ENCODE measurements around the gene THSD4.

THSD4 gene

GRCh38 chr15:71678191-71678590 lies 562.9 kb downstream of the THSD4 start:
- Histone ChIP-seq H3K9me3 (replicated peaks; ENCODE audit: low read length) (no peaks in the 10 kb centered on the region), H3K4me2 (ENCODE audit: low read length) (no peak overlapping the region), H3K4me1 (ENCODE audit: control insufficient read depth, insufficient read depth, low read length) (peaks cover 33% of the 10 kb centered on the region), H3K36me3 (ENCODE audit: insufficient read depth, low read length) (no peaks in the 10 kb centered on the region), H3K27me3 (ENCODE audit: control insufficient read depth, insufficient read depth, low read length) (no peaks in the 10 kb centered on the region), H3K9ac (ENCODE audit: low read depth, low read length) (no peak overlapping the region), H3K4me3 (ENCODE audit: low read length) (no peak overlapping the region)

GRCh38 chr15:71678605-71679004 lies 563.3 kb downstream of the THSD4 start:
- H3K9me3 ChIP-seq (replicated peaks; ENCODE audit: low read length): no peaks in the 10 kb centered on the region
- H3K4me2 ChIP-seq (ENCODE audit: low read length): no peak overlapping the region
- H3K36me3 ChIP-seq (ENCODE audit: insufficient read depth, low read length): no peaks in the 10 kb centered on the region
- H3K4me1 ChIP-seq (ENCODE audit: control insufficient read depth, insufficient read depth, low read length): peaks cover 37% of the 10 kb centered on the region
- H3K4me3 ChIP-seq (ENCODE audit: low read length): no peak overlapping the region
- H3K9ac ChIP-seq (ENCODE audit: low read depth, low read length): no peak overlapping the region
- no peaks in the 10 kb centered on the region for H3K27me3 ChIP-seq (ENCODE audit: control insufficient read depth, insufficient read depth, low read length)

- H3K9me3 ChIP-seq (replicated peaks; ENCODE audit: low read length): no peaks in the 10 kb centered on the region
- H3K4me2 ChIP-seq (ENCODE audit: low read length): no peak overlapping the region
- H3K27me3 ChIP-seq (ENCODE audit: control insufficient read depth, insufficient read depth, low read length): no peaks in the 10 kb centered on the region
- H3K4me3 ChIP-seq (ENCODE audit: low read length): no peak overlapping the region
- H3K36me3 ChIP-seq (ENCODE audit: insufficient read depth, low read length): no peaks in the 10 kb centered on the region
- no peak overlapping the region for H3K9ac ChIP-seq (ENCODE audit: low read depth, low read length)
- H3K4me1 ChIP-seq (ENCODE audit: control insufficient read depth, insufficient read depth, low read length): peaks cover 44% of the 10 kb centered on the region
Observed at GRCh38 chr15:71679223-71679792, 564.0 kb downstream of the THSD4 start.

GRCh38 chr15:71679793-71680353 lies 564.6 kb downstream of the THSD4 start:
- Histone ChIP-seq H3K9ac (ENCODE audit: low read depth, low read length) (no peak overlapping the region), H3K4me1 (ENCODE audit: control insufficient read depth, insufficient read depth, low read length) (peaks cover 47% of the 10 kb centered on the region), H3K4me2 (ENCODE audit: low read length) (peak overlapping the region; percentile 23), H3K9me3 (replicated peaks; ENCODE audit: low read length) (no peaks in the 10 kb centered on the region), H3K4me3 (ENCODE audit: low read length) (no peak overlapping the region), H3K27me3 (ENCODE audit: control insufficient read depth, insufficient read depth, low read length) (no peaks in the 10 kb centered on the region), H3K36me3 (ENCODE audit: insufficient read depth, low read length) (no peaks in the 10 kb centered on the region)

GRCh38 chr15:71682001-71682400 lies 566.7 kb downstream of the THSD4 start:
- Histone ChIP-seq H3K27me3 (ENCODE audit: control insufficient read depth, insufficient read depth, low read length) (no peaks in the 10 kb centered on the region), H3K9me3 (replicated peaks; ENCODE audit: low read length) (no peaks in the 10 kb centered on the region), H3K4me2 (ENCODE audit: low read length) (no peak overlapping the region), H3K4me3 (ENCODE audit: low read length) (no peak overlapping the region), H3K9ac (ENCODE audit: low read depth, low read length) (no peak overlapping the region), H3K4me1 (ENCODE audit: control insufficient read depth, insufficient read depth, low read length) (peaks cover 50% of the 10 kb centered on the region), H3K36me3 (ENCODE audit: insufficient read depth, low read length) (no peaks in the 10 kb centered on the region)

- peaks cover 42% of the 10 kb centered on the region for H3K4me1 ChIP-seq (ENCODE audit: control insufficient read depth, insufficient read depth, low read length)
- no peaks in the 10 kb centered on the region for H3K27me3 ChIP-seq (ENCODE audit: control insufficient read depth, insufficient read depth, low read length)
- no peak overlapping the region for H3K4me3 ChIP-seq (ENCODE audit: low read length)
- no peaks in the 10 kb centered on the region for H3K36me3 ChIP-seq (ENCODE audit: insufficient read depth, low read length)
- no peak overlapping the region for H3K9ac ChIP-seq (ENCODE audit: low read depth, low read length)
- no peaks in the 10 kb centered on the region for H3K9me3 ChIP-seq (replicated peaks; ENCODE audit: low read length)
- H3K4me2 ChIP-seq (ENCODE audit: low read length): peak overlapping the region; percentile 33
Observed at GRCh38 chr15:71683411-71684274, 568.4 kb downstream of the THSD4 start.

GRCh38 chr15:71685420-71685993 lies 570.2 kb downstream of the THSD4 start:
- Histone ChIP-seq H3K4me2 (ENCODE audit: low read length) (no peak overlapping the region), H3K27me3 (ENCODE audit: control insufficient read depth, insufficient read depth, low read length) (no peaks in the 10 kb centered on the region), H3K9ac (ENCODE audit: low read depth, low read length) (no peak overlapping the region), H3K36me3 (ENCODE audit: insufficient read depth, low read length) (no peaks in the 10 kb centered on the region), H3K9me3 (replicated peaks; ENCODE audit: low read length) (no peaks in the 10 kb centered on the region), H3K4me1 (ENCODE audit: control insufficient read depth, insufficient read depth, low read length) (peaks cover 30% of the 10 kb centered on the region), H3K4me3 (ENCODE audit: low read length) (no peak overlapping the region)

- no peak overlapping the region for H3K9ac ChIP-seq (ENCODE audit: low read depth, low read length)
- no peaks in the 10 kb centered on the region for H3K9me3 ChIP-seq (replicated peaks; ENCODE audit: low read length)
- no peak overlapping the region for H3K4me3 ChIP-seq (ENCODE audit: low read length)
Observed at GRCh38 chr15:71686221-71687050, 571.2 kb downstream of the THSD4 start.

GRCh38 chr15:71687902-71688508 lies 572.7 kb downstream of the THSD4 start:
- Histone ChIP-seq H3K4me1 (ENCODE audit: control insufficient read depth, insufficient read depth, low read length) (peaks cover 44% of the 10 kb centered on the region), H3K36me3 (ENCODE audit: insufficient read depth, low read length) (no peaks in the 10 kb centered on the region), H3K9ac (ENCODE audit: low read depth, low read length) (no peak overlapping the region), H3K9me3 (replicated peaks; ENCODE audit: low read length) (no peaks in the 10 kb centered on the region), H3K4me2 (ENCODE audit: low read length) (no peak overlapping the region), H3K27me3 (ENCODE audit: control insufficient read depth, insufficient read depth, low read length) (no peaks in the 10 kb centered on the region), H3K4me3 (ENCODE audit: low read length) (no peak overlapping the region)

More at GRCh38 chr15:71686221-71687050, 571.2 kb downstream of the THSD4 start:
- H3K4me1 ChIP-seq (ENCODE audit: control insufficient read depth, insufficient read depth, low read length): peaks cover 33% of the 10 kb centered on the region
- no peak overlapping the region for H3K4me2 ChIP-seq (ENCODE audit: low read length)
- no peaks in the 10 kb centered on the region for H3K27me3 ChIP-seq (ENCODE audit: control insufficient read depth, insufficient read depth, low read length)
- no peaks in the 10 kb centered on the region for H3K36me3 ChIP-seq (ENCODE audit: insufficient read depth, low read length)

GRCh38 chr15:71688509-71689094 lies 573.3 kb downstream of the THSD4 start:
- Histone ChIP-seq H3K4me1 (ENCODE audit: control insufficient read depth, insufficient read depth, low read length) (peaks cover 38% of the 10 kb centered on the region), H3K4me2 (ENCODE audit: low read length) (no peak overlapping the region), H3K9ac (ENCODE audit: low read depth, low read length) (no peak overlapping the region), H3K36me3 (ENCODE audit: insufficient read depth, low read length) (no peaks in the 10 kb centered on the region), H3K9me3 (replicated peaks; ENCODE audit: low read length) (no peaks in the 10 kb centered on the region), H3K27me3 (ENCODE audit: control insufficient read depth, insufficient read depth, low read length) (no peaks in the 10 kb centered on the region), H3K4me3 (ENCODE audit: low read length) (no peak overlapping the region)

All from skeletal muscle satellite cell (primary cell).